Endodermal cell (in vitro differentiated cells): ENCODE data around the gene HOXB5. TPM values are rescaled to one million over a fixed set of nuclear protein-coding genes. Genes with fewer than 3 reads are reported as not detected.

Experiments used
- DNase-seq: peaks from one replicate; pipeline ENCODE4 v3.0.0-alpha.2; 2017
- H3K27ac ChIP-seq: 2 replicates; pipeline ENCODE4 v1.5.1; 2013; ENCODE audit warnings: mild to moderate bottlenecking, low read depth, low read length, moderate library complexity
- H3K27me3 ChIP-seq: 2 replicates; pipeline ENCODE4 v1.6.1; 2013; ENCODE audit warnings: mild to moderate bottlenecking, low read length, moderate library complexity; ENCODE audit not compliant: insufficient read depth, control insufficient read depth, poor library complexity, severe bottlenecking
- H3K36me3 ChIP-seq: 2 replicates; pipeline ENCODE4 v1.7.0; 2013; ENCODE audit warnings: mild to moderate bottlenecking, low read length, moderate library complexity; ENCODE audit not compliant: control insufficient read depth, insufficient read depth
- H3K4me1 ChIP-seq: one replicate; pipeline ENCODE4 v1.7.0; 2013; ENCODE audit warnings: low read length; ENCODE audit not compliant: control insufficient read depth, insufficient read depth
- H3K4me3 ChIP-seq: 2 replicates; pipeline ENCODE4 v1.5.1; 2013; ENCODE audit warnings: mild to moderate bottlenecking, low read length, moderate library complexity
- H3K9ac ChIP-seq: 2 replicates; pipeline ENCODE4 v1.6.1; 2013; ENCODE audit warnings: mild to moderate bottlenecking, low read length, moderate library complexity; ENCODE audit not compliant: poor library complexity, severe bottlenecking; ENCODE audit errors: extremely low read depth
- H3K9me3 ChIP-seq: 2 replicates; pipeline ENCODE4 v1.6.1; 2013; ENCODE audit warnings: mild to moderate bottlenecking, low read length, moderate library complexity; ENCODE audit not compliant: control insufficient read depth
- H3K27ac Mint-ChIP-seq: 2 replicates; pipeline ENCODE4 v1.8.0; 2020; ENCODE audit warnings: mixed read lengths
- H3K27me3 Mint-ChIP-seq: 2 replicates; pipeline ENCODE4 v1.8.0; 2021; ENCODE audit warnings: mild to moderate bottlenecking, mixed read lengths; ENCODE audit not compliant: insufficient read depth
- H3K36me3 Mint-ChIP-seq: 2 replicates; pipeline ENCODE4 v1.8.0; 2020; ENCODE audit warnings: low read depth, mixed read lengths
- H3K4me1 Mint-ChIP-seq: 2 replicates; pipeline ENCODE4 v1.8.0; 2020; ENCODE audit warnings: mixed read lengths
- H3K4me3 Mint-ChIP-seq: 2 replicates; pipeline ENCODE4 v1.8.0; 2020; ENCODE audit warnings: mild to moderate bottlenecking, moderate library complexity, mixed read lengths
- H3K9me3 Mint-ChIP-seq: 2 replicates; pipeline ENCODE4 v1.8.0; 2020; ENCODE audit warnings: mild to moderate bottlenecking, mixed read lengths
- CTCF ChIP-seq: fragments of 200-600 bp; sonication (generic); conservative IDR thresholded peaks from 2 replicates; pipeline ENCODE4 v1.5.0; 2021; ENCODE audit warnings: antibody characterized with exemption, mild to moderate bottlenecking
- WGBS, 2 experiments: methylation state at CpG; one replicate each; pipeline versions ENCODE4 v1.1.5 to v1.1.7; 2013; ENCODE audit warnings: missing lambda C conversion rate in 2 of 2, mixed read lengths in 1 of 2; ENCODE audit not compliant: insufficient coverage in 1 of 2, insufficient read length in 1 of 2; 5-methylcytosine and 5-hydroxymethylcytosine counted together
- total RNA-seq, 2 donors: library from RNA; stranded (reverse); fragmentation: NEBNext Ultra II Directional in 1 of 2; extraction: Animal tissue kit (Norgen Biotek cat#: 25700) in 1 of 2; gene quantifications; 2 replicates in 1 of 2; 3 replicates in 1 of 2; pipeline ENCODE4 v1.2.1, GENCODE V29; 2021

The HOXB5 gene
- total RNA-seq, 2 donors from 2014 or later = not detected

- Mint-ChIP-seq H3K4me3 (no peak overlapping the region), H3K9me3 (no peaks in the 10 kb centered on the region), H3K4me1 (peaks cover 4% of the 10 kb centered on the region), H3K27me3 (peaks cover 52% of the 10 kb centered on the region), H3K27ac (no peak overlapping the region), H3K36me3 (no peaks in the 10 kb centered on the region)
- no peak for DNase-seq
- H3K4me3 ChIP-seq = no peak overlapping the region
- no peak overlapping the region for H3K27ac ChIP-seq
- peaks cover 13% of the 10 kb centered on the region for H3K9me3 ChIP-seq
- no peak overlapping the region for H3K9ac ChIP-seq
- H3K36me3 ChIP-seq = no peaks in the 10 kb centered on the region
- no peak for TF ChIP-seq CTCF
- WGBS, 2 experiments = 0 to 7% methylated on average over 3 to 10 of the region's 10 CpGs
- H3K27me3 ChIP-seq = peaks cover 99% of the 10 kb centered on the region
- H3K4me1 ChIP-seq = peaks cover 2% of the 10 kb centered on the region
These were observed 29.8 kb downstream of the HOXB5 start for GRCh38 chr17:48563867-48564187.

- no peak overlapping the region for H3K27ac Mint-ChIP-seq
- Histone ChIP-seq H3K9ac (no peak overlapping the region), H3K4me1 (peaks cover under 1% of the 10 kb centered on the region), H3K27ac (no peak overlapping the region), H3K4me3 (no peak overlapping the region), H3K27me3 (peaks cover 99% of the 10 kb centered on the region), H3K36me3 (no peaks in the 10 kb centered on the region), H3K9me3 (peaks cover 13% of the 10 kb centered on the region)
- no peak for DNase-seq
- 19 to 23% methylated on average over 4 to 6 of the region's 6 CpGs for WGBS, 2 experiments
- H3K36me3 Mint-ChIP-seq = no peaks in the 10 kb centered on the region
- no peak for TF ChIP-seq CTCF
- H3K4me3 Mint-ChIP-seq = no peak overlapping the region
- H3K4me1 Mint-ChIP-seq = peaks cover 2% of the 10 kb centered on the region
- H3K9me3 Mint-ChIP-seq = no peaks in the 10 kb centered on the region
- peaks cover 56% of the 10 kb centered on the region for H3K27me3 Mint-ChIP-seq
These were observed 30.2 kb downstream of the HOXB5 start for GRCh38 chr17:48563385-48563838.

GRCh38 chr17:48562934-48563333 lies 30.6 kb downstream of the HOXB5 start:
- no peak for DNase-seq
- 6 to 39% methylated on average over 2 to 5 of the region's 5 CpGs for WGBS, 2 experiments
- Mint-ChIP-seq H3K4me1 (no peaks in the 10 kb centered on the region), H3K27me3 (peaks cover 61% of the 10 kb centered on the region), H3K27ac (no peak overlapping the region), H3K36me3 (no peaks in the 10 kb centered on the region), H3K4me3 (no peak overlapping the region), H3K9me3 (no peaks in the 10 kb centered on the region)
- no peak overlapping the region for H3K9ac ChIP-seq
- H3K9me3 ChIP-seq = peaks cover 13% of the 10 kb centered on the region
- no peak overlapping the region for H3K27ac ChIP-seq
- TF ChIP-seq CTCF = no peak
- H3K36me3 ChIP-seq = no peaks in the 10 kb centered on the region
- peaks cover 99% of the 10 kb centered on the region for H3K27me3 ChIP-seq
- no peak overlapping the region for H3K4me3 ChIP-seq
- no peaks in the 10 kb centered on the region for H3K4me1 ChIP-seq
